ENCODE data around the gene KIAA0825. TPM values are rescaled to one million over a fixed set of nuclear protein-coding genes. Genes with fewer than 3 reads are reported as not detected.

Gene KIAA0825
- total RNA-seq, 1 experiment from 2014 or later, result 1.3 TPM

DNA sequence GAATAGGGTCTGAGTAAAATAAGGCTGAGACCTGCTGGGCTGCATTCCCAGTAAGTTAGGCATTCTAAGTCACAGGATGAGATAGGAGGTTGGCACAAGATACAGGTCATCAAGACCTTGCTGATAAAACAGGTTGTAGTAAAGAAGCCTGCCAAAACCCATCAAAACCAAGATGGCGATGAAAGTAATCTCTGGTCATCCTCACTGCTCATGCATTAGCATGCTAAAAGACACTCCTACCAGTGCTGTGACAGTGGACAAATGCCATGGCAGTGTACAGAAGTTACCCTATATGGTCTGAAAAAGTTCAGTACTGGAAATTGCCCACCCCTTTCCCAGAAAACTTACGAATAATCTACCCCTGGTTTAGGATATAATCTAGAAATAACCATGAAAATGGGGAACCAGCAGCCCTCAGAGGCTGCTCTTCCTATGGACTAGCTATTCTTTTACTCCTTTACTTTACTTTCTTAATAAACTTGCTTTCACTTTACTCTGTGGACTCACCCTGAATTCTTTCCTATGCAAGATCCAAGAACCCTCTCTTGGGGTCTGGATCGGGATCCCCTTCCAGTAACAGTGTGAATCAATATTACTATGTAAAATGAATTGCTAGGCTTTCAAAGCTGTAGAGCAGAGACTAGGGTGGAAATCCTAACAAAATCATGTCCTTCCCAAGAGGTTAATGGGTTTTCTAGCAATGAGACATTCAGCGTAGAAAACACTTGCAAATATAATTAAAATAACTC lies 257.8 kb downstream of the KIAA0825 start:
- peak overlapping the region; percentile 83 for H3K27ac Mint-ChIP-seq
- CTCF ChIA-PET, result no interaction called here

GRCh38 chr5:94359880-94360279 lies 258.5 kb downstream of the KIAA0825 start:
- Mint-ChIP-seq H3K9me3 (no peaks in the 10 kb centered on the region), H3K36me3 (peaks cover 25% of the 10 kb centered on the region), H3K27ac (peak overlapping the region; percentile 83), H3K27me3 (ENCODE audit: low read depth) (no peaks in the 10 kb centered on the region), H3K4me1 (peaks cover 79% of the 10 kb centered on the region), H3K4me3 (peak overlapping the region; percentile 90)
- TF ChIP-seq RELA (CRISPR knock-in tag; IDR thresholded peaks at IDR 0.05; ENCODE audit: borderline replicate concordance) (no peak), MYBL2 (CRISPR knock-in tag; IDR thresholded peaks at IDR 0.05) (no peak), EMX1 (CRISPR knock-in tag; IDR thresholded peaks at IDR 0.05) (no peak), NFYB (CRISPR knock-in tag; conservative IDR thresholded peaks at IDR 0.05; ENCODE audit: low read depth) (no peak), PRDM15 (CRISPR knock-in tag; IDR thresholded peaks at IDR 0.05) (no peak), ZNF423 (CRISPR knock-in tag; IDR thresholded peaks at IDR 0.05) (no peak), ZNF396 (CRISPR knock-in tag; IDR thresholded peaks at IDR 0.05; ENCODE audit: borderline replicate concordance) (no peak), HMGXB4 (CRISPR knock-in tag; IDR thresholded peaks at IDR 0.05) (no peak), ZNF263 (CRISPR knock-in tag; IDR thresholded peaks at IDR 0.05; ENCODE audit: low read depth) (no peak), ZNF317 (CRISPR knock-in tag; IDR thresholded peaks at IDR 0.05; ENCODE audit: borderline replicate concordance, low read depth) (no peak), ZNF138 (CRISPR knock-in tag; conservative IDR thresholded peaks at IDR 0.05) (no peak), PREB (CRISPR knock-in tag; IDR thresholded peaks at IDR 0.05; ENCODE audit: borderline replicate concordance) (no peak), ZNF416 (CRISPR knock-in tag; IDR thresholded peaks at IDR 0.05) (no peak), SOX15 (CRISPR knock-in tag; IDR thresholded peaks at IDR 0.05) (no peak), NR3C1 (CRISPR knock-in tag; conservative IDR thresholded peaks at IDR 0.05; ENCODE audit: low read depth) (no peak)
- TF ChIP-seq, protein P1, sequence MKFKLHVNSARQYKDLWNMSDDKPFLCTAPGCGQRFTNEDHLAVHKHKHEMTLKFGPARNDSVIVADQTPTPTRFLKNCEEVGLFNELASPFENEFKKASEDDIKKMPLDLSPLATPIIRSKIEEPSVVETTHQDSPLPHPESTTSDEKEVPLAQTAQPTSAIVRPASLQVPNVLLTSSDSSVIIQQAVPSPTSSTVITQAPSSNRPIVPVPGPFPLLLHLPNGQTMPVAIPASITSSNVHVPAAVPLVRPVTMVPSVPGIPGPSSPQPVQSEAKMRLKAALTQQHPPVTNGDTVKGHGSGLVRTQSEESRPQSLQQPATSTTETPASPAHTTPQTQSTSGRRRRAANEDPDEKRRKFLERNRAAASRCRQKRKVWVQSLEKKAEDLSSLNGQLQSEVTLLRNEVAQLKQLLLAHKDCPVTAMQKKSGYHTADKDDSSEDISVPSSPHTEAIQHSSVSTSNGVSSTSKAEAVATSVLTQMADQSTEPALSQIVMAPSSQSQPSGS (CRISPR knock-in tag; IDR thresholded peaks at IDR 0.05; ENCODE audit: borderline replicate concordance, low read depth), result no peak
- TF ChIP-seq, protein P2, sequence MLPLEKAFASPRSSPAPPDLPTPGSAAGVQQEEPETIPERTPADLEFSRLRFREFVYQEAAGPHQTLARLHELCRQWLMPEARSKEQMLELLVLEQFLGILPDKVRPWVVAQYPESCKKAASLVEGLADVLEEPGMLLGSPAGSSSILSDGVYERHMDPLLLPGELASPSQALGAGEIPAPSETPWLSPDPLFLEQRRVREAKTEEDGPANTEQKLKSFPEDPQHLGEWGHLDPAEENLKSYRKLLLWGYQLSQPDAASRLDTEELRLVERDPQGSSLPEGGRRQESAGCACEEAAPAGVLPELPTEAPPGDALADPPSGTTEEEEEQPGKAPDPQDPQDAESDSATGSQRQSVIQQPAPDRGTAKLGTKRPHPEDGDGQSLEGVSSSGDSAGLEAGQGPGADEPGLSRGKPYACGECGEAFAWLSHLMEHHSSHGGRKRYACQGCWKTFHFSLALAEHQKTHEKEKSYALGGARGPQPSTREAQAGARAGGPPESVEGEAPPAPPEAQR (CRISPR knock-in tag; IDR thresholded peaks at IDR 0.05), result no peak
- TF ChIP-seq, protein P3, sequence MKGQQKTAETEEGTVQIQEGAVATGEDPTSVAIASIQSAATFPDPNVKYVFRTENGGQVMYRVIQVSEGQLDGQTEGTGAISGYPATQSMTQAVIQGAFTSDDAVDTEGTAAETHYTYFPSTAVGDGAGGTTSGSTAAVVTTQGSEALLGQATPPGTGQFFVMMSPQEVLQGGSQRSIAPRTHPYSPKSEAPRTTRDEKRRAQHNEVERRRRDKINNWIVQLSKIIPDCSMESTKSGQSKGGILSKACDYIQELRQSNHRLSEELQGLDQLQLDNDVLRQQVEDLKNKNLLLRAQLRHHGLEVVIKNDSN (CRISPR knock-in tag; IDR thresholded peaks at IDR 0.05), result no peak
- TF ChIP-seq, protein P4, sequence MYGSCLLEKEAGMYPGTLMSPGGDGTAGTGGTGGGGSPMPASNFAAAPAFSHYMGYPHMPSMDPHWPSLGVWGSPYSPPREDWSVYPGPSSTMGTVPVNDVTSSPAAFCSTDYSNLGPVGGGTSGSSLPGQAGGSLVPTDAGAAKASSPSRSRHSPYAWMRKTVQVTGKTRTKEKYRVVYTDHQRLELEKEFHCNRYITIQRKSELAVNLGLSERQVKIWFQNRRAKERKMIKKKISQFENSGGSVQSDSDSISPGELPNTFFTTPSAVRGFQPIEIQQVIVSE (CRISPR knock-in tag; IDR thresholded peaks at IDR 0.05; ENCODE audit: borderline replicate concordance), result no peak
- ChIA-PET POLR2A (no interaction called here), CTCF (no interaction called here)
- DNase-seq (ENCODE audit: low spot score) (no peak), ATAC-seq (no peak)

More for the DNA sequence above, 257.8 kb downstream of the KIAA0825 start:
- POLR2A ChIA-PET, result no interaction called here
- Mint-ChIP-seq H3K9me3 (peaks cover 5% of the 10 kb centered on the region; the same call in 1 of the 2 replicates), H3K4me3 (peak overlapping the region; percentile 90), H3K36me3 (peaks cover 29% of the 10 kb centered on the region), H3K27me3 (ENCODE audit: low read depth) (no peaks in the 10 kb centered on the region), H3K4me1 (peaks cover 72% of the 10 kb centered on the region)
- no peak for ATAC-seq
- TF ChIP-seq MYBL2 (CRISPR knock-in tag; IDR thresholded peaks at IDR 0.05) (no peak), PRRX2 (CRISPR knock-in tag; IDR thresholded peaks at IDR 0.05) (no peak)
- TF ChIP-seq, protein P5, sequence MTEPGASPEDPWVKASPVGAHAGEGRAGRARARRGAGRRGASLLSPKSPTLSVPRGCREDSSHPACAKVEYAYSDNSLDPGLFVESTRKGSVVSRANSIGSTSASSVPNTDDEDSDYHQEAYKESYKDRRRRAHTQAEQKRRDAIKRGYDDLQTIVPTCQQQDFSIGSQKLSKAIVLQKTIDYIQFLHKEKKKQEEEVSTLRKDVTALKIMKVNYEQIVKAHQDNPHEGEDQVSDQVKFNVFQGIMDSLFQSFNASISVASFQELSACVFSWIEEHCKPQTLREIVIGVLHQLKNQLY (CRISPR knock-in tag; IDR thresholded peaks at IDR 0.05), result no peak
- DNase-seq (ENCODE audit: low spot score), result no peak
